ENCODE results near the gene ANKRD31. TPM values are rescaled to one million over a fixed set of nuclear protein-coding genes. Genes with fewer than 3 reads are reported as not detected.
A peak's percentile ranks its signal among the peaks of the same experiment; 100 is the strongest.

The ANKRD31 gene
- total RNA-seq, 4 donors from 2014 or later: 0.19 TPM; not detected in 3

DNA sequence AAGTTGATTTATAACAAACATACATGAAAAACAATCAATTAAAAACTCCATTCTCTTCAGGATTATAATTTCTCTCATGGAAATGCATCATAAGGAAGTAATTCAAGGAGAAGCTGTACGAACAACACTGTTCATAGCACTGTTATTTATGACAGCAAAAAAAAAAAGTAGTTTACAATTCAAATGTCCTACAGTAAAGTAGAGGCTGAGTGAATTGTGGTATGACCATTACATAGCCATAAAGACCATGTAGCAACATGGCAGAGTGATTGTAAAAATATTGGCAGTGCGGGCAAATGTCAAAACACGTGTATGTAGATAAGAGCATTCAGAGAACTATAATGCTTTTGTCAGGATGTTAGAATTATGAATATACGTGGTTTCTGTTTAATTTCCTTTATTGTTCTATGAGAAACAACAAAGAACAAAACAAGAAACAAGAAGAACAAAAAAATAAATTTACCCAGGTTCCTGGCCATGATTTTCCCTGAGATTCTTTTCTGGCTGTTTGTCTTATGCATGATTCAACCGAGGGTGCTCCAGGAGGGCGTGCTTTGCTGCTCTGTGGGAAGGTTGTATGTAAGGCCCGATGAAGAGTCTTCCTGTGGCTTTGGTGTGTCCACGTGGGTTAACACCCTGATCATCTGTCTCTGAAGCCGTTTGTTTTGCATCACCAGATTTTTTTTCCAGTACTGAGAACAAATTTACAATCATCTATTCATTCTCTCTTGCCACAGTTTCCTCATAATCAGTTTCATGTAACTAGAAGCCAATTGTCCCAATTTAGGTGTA, 213.1 kb downstream of the ANKRD31 start:
- H3K36me3 ChIP-seq: no peaks in the 10 kb centered on the region
- no peak overlapping the region for H3K4me3 ChIP-seq
- no peaks in the 10 kb centered on the region for H3K9me3 ChIP-seq
- peak in 2 of 3 donors; percentile 29 to 52 for DNase-seq
- no peaks in the 10 kb centered on the region for H3K4me1 ChIP-seq
- H3K27ac ChIP-seq: peak overlapping the region in 2 of 4 donors; percentile 16 to 54
- no peaks in the 10 kb centered on the region for H3K27me3 ChIP-seq
- TF ChIP-seq POLR2A (IDR thresholded peaks at IDR 0.05): no peak
- TF ChIP-seq, protein P1, sequence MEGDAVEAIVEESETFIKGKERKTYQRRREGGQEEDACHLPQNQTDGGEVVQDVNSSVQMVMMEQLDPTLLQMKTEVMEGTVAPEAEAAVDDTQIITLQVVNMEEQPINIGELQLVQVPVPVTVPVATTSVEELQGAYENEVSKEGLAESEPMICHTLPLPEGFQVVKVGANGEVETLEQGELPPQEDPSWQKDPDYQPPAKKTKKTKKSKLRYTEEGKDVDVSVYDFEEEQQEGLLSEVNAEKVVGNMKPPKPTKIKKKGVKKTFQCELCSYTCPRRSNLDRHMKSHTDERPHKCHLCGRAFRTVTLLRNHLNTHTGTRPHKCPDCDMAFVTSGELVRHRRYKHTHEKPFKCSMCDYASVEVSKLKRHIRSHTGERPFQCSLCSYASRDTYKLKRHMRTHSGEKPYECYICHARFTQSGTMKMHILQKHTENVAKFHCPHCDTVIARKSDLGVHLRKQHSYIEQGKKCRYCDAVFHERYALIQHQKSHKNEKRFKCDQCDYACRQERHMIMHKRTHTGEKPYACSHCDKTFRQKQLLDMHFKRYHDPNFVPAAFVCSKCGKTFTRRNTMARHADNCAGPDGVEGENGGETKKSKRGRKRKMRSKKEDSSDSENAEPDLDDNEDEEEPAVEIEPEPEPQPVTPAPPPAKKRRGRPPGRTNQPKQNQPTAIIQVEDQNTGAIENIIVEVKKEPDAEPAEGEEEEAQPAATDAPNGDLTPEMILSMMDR (IDR thresholded peaks at IDR 0.05): no peak

DNA sequence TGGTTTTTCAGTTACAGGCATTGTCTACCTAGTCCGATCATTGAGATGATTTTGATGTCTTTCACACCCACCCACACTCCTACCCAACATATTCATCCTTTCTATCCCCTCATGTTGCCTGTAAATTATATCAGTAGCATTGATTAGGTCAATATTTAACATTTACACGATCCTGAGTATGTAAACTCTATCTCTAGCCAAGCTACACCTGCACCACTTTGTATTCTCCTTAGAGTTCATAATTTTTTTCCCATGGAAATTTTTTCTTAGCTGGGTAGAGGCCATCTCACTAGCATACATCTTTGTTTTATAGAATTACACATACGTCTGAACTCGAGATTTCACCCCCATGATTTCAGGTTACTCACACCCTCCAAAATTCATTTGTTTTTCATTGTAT, 214.9 kb downstream of the ANKRD31 start:
- H3K9me3 ChIP-seq: no peaks in the 10 kb centered on the region
- H3K4me1 ChIP-seq: no peaks in the 10 kb centered on the region
- no peak for TF ChIP-seq POLR2A (IDR thresholded peaks at IDR 0.05)
- TF ChIP-seq, protein P1 (IDR thresholded peaks at IDR 0.05): no peak
- DNase-seq: no peak
- no peaks in the 10 kb centered on the region for H3K27me3 ChIP-seq
- H3K27ac ChIP-seq: no peak overlapping the region
- H3K4me3 ChIP-seq: no peak overlapping the region
- no peaks in the 10 kb centered on the region for H3K36me3 ChIP-seq

DNA sequence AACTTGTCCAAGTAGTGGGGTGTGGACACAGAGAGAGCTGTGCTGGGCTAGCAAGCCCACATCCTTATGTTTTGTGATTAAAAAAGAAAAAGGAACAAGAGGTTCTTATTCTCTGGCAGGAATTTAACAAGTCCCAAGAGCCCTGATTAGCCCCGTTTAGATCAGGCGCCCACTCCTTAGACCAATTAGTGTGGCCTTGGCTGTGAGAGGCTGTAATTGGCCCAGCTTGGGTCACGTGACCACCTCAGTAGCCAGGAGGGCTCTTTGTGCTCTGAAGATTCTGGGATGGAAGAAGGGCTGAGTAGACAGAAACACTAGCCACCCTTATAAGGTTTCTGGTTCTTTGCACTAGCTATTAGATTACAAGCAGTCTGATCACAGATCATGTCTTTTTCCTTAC, 215.5 kb downstream of the ANKRD31 start:
- Histone ChIP-seq H3K9me3 (no peaks in the 10 kb centered on the region), H3K27me3 (no peaks in the 10 kb centered on the region), H3K4me1 (no peaks in the 10 kb centered on the region), H3K36me3 (no peaks in the 10 kb centered on the region), H3K27ac (no peak overlapping the region), H3K4me3 (no peak overlapping the region)
- no peak for DNase-seq
- TF ChIP-seq, protein P1 (IDR thresholded peaks at IDR 0.05): no peak
- no peak for TF ChIP-seq POLR2A (IDR thresholded peaks at IDR 0.05)

DNA sequence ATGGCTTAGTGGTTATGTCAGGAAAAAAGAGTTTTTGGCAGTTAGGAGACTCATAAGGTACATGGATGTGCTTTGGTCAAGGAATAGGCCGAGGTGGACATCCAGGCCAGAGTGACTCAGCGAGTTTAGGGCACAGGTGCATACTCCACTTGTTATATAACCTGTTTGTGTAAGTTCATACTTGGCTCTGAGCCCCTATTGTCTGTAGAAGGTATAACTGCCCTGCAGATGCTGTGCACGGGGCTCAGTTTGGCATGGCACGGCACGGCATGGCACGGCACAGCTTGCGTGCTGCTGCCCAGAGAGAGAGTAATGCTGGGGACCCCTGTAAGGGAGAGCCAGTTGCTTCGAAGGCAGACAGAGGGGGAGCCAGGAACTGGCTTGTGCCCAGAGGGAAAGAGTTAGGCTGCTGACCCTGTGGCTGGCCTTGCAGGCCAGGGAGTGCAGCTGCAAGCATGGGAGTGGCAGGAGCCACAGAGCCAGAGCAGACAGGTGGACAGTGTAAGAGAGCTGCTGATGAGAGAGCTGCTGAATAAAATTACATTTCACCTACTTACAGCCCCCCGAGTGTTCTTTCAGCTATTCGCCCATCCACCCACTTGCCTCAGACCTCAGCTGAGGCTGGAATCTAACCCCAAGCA, 216.5 kb downstream of the ANKRD31 start:
- Histone ChIP-seq H3K9me3 (no peaks in the 10 kb centered on the region), H3K27ac (no peak overlapping the region), H3K4me1 (no peaks in the 10 kb centered on the region), H3K36me3 (no peaks in the 10 kb centered on the region), H3K4me3 (no peak overlapping the region), H3K27me3 (no peaks in the 10 kb centered on the region)
- TF ChIP-seq, protein P1 (IDR thresholded peaks at IDR 0.05): peak in 1 of 6 experiments; percentile 28
- TF ChIP-seq POLR2A (IDR thresholded peaks at IDR 0.05): no peak
- peak in 1 of 3 donors; percentile 52 for DNase-seq

DNA sequence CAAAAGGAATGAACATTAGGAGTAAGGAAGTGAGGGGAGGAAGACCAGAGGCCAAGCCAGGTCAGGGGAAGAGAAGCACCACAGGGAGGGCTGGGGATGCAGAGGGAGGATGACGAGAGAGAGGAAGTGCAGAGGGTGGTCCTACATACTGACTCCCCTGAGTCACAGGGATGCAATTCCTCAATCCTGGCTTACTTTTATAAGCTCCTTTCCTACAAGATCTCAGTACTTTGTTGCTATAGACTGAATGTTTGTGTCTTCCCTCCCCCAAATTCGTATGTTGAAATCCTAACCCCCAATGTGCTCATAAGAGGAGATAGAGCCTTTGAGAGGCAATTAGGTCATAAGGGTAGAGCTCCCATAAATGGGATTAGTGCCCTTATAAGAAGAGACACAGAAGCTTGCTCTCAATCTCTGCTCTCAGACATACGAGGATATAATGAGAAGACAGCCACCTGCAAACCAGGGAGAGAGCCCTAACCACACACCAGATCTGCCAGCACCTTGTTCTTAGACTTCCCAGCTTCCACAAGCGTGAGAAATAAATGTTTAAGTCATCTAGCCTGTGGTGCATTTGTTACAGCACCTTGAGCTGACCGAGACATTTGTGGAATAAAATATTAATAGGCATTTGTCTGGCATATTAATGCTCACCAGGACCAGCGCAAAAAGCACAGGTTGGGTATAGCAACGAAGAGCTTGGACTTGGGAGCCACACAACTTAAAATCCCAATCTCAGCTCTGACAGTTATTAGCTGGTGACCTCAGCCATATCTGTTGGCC, 217.7 kb downstream of the ANKRD31 start:
- H3K4me3 ChIP-seq: no peak overlapping the region
- H3K9me3 ChIP-seq: no peaks in the 10 kb centered on the region
- no peak for DNase-seq
- no peaks in the 10 kb centered on the region for H3K27me3 ChIP-seq
- TF ChIP-seq, protein P1 (IDR thresholded peaks at IDR 0.05): no peak
- no peak for TF ChIP-seq POLR2A (IDR thresholded peaks at IDR 0.05)
- no peak overlapping the region for H3K27ac ChIP-seq
- no peaks in the 10 kb centered on the region for H3K4me1 ChIP-seq
- no peaks in the 10 kb centered on the region for H3K36me3 ChIP-seq

Small RNA genes within 50 kb of the gene (small RNA-seq; reads per million reads assigned to genes)
- 0 reads per million in 2 donors for gene SUMO2P5

Other genes with a start within 250 kb of the ANKRD31 start
- gene GCNT4, start 184.3 kb downstream of the ANKRD31 start, total RNA-seq: 10 to 100 TPM in 3 of 4 donors, 1 to 10 TPM in 1; 3.3 to 63.7 (median 17.8) TPM
- gene HMGCR, start 100.3 kb upstream of the ANKRD31 start, total RNA-seq: 10 to 100 TPM; 15.7 to 87.1 (median 67.1) TPM